HCT116 (cell line): ENCODE data around the gene SPATA16.

ENCODE experiments used
- SP1 ChIP-seq: IDR thresholded peaks from 2 replicates; pipeline ENCODE4 v1.6.1; 2012; ENCODE audit warnings: low read depth
- TF ChIP-seq, protein P1 (sequence below), 3 experiments: fragments of 200-600 bp in 1 of 3; sonication (generic) in 1 of 3; IDR thresholded peaks in 2 of 3; conservative IDR thresholded peaks in 1 of 3; 2 replicates each; pipeline ENCODE4 v1.5.1; 2012 to 2017; ENCODE audit warnings: low read depth in 2 of 3, low read length in 2 of 3, antibody characterized with exemption in 1 of 3, borderline replicate concordance in 1 of 3, control low read depth in 1 of 3, mild to moderate bottlenecking in 1 of 3, mixed read lengths in 1 of 3, mixed run types in 1 of 3, moderate library complexity in 1 of 3; ENCODE audit not compliant: insufficient read depth in 1 of 3

DNA sequence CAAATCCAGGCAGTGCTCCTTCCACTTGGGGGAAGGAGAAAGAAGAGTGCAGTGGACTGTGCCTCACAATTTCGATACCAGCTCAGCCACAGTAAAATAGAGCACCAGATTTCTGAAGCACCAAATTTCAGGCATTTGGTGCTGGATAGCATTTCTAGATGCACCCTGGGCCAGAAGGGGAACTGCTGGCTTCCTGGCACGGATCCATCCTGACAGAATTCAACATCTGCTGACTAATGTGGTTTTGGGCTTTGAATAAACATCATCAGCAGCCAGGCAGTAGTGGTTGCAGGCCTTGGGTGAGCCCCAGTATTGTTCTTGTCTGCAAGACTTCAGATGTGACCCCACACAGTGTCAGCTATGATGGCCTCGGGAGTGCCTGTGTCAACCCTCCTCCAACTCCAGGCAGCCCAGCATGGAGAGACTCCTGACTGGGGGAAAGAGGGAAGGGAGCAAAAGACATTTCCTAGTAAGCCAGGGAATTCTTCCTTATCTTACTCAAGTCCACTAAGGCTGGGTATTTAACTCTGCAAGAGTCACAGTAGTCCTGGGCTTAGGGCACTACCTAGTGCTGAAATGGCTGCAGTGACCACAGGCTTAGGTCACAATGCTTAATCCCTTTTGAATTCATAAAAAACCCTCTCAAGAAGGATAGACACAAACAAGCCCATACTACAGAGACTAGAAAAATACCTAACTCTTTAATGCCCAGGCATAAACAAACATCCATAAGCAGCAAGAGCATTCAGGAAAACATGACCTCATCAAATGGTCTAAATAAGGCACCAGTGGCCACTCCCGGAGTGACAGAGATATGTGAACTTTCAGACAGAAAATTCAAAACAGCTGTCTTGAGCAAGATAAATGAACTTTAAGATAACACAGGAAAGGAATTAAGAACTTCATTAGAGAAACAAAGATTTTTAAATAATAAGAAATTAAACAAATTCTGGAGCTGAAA, 74.7 kb downstream of the SPATA16 start:
- TF ChIP-seq, protein P1, sequence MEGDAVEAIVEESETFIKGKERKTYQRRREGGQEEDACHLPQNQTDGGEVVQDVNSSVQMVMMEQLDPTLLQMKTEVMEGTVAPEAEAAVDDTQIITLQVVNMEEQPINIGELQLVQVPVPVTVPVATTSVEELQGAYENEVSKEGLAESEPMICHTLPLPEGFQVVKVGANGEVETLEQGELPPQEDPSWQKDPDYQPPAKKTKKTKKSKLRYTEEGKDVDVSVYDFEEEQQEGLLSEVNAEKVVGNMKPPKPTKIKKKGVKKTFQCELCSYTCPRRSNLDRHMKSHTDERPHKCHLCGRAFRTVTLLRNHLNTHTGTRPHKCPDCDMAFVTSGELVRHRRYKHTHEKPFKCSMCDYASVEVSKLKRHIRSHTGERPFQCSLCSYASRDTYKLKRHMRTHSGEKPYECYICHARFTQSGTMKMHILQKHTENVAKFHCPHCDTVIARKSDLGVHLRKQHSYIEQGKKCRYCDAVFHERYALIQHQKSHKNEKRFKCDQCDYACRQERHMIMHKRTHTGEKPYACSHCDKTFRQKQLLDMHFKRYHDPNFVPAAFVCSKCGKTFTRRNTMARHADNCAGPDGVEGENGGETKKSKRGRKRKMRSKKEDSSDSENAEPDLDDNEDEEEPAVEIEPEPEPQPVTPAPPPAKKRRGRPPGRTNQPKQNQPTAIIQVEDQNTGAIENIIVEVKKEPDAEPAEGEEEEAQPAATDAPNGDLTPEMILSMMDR (IDR thresholded peaks at IDR 0.05 in 2 of 3, conservative IDR thresholded peaks at IDR 0.05 in 1 of 3; ENCODE audit: borderline replicate concordance in 1 of 3, insufficient read depth in 1 of 3, low read depth in 2 of 3, low read length in 2 of 3): no peak
- no peak for TF ChIP-seq SP1
